Tibial nerve (tissue), 4 donors: Measurements from ENCODE around the gene CTSL. TPM values are rescaled to one million over a fixed set of nuclear protein-coding genes. Genes with fewer than 3 reads are reported as not detected.

Experiments
- DNase-seq, 2 donors: peaks; one replicate each; pipeline ENCODE4 v3.0.0-alpha.2; 2019; ENCODE audit warnings: low spot score in 2 of 2
- H3K27ac ChIP-seq, 4 donors: fragments of 200-600 bp; sonication (generic) in 3 of 4; one replicate each; pipeline ENCODE4 v1.5.1; 2017 to 2019; ENCODE audit warnings: mild to moderate bottlenecking in 1 of 4
- H3K27me3 ChIP-seq, 2 donors: fragments of 200-600 bp; sonication (generic) in 1 of 2; one replicate each; pipeline versions ENCODE4 v1.5.1 to v1.6.0; 2017 to 2019
- H3K36me3 ChIP-seq, 3 donors: fragments of 200-600 bp; sonication (generic); one replicate each; pipeline ENCODE4 v1.5.1; 2018 to 2019
- H3K4me1 ChIP-seq, 4 donors: fragments of 200-600 bp; sonication (generic) in 3 of 4; one replicate each; pipeline ENCODE4 v1.5.1; 2017 to 2019
- H3K4me3 ChIP-seq, 4 donors: fragments of 200-600 bp; sonication (generic) in 3 of 4; one replicate each; pipeline ENCODE4 v1.5.1; 2017 to 2019; ENCODE audit warnings: mild to moderate bottlenecking in 1 of 4, moderate library complexity in 1 of 4
- H3K9me3 ChIP-seq, 4 donors: fragments of 200-600 bp; sonication (generic) in 3 of 4; one replicate each; pipeline ENCODE4 v1.5.1; 2017 to 2019
- EP300 ChIP-seq, 2 donors: sonication (generic); formaldehyde crosslinking; IDR thresholded peaks; one replicate each; pipeline ENCODE4 v1.6.1; 2017; ENCODE audit warnings: antibody characterized with exemption in 2 of 2, mild to moderate bottlenecking in 1 of 2
- POLR2A ChIP-seq, 2 donors: fragments of 450-650 bp; IDR thresholded peaks; one replicate each; pipeline ENCODE4 v1.6.1; 2017; ENCODE audit warnings: antibody characterized with exemption in 2 of 2, mild to moderate bottlenecking in 2 of 2, moderate library complexity in 2 of 2
- WGBS, 2 donors: methylation state at CpG; one replicate each; pipeline ENCODE4 v1.1.5; 2018; 5-methylcytosine and 5-hydroxymethylcytosine counted together
- total RNA-seq, 4 donors: library from RNA; depleted of rRNA; stranded (reverse); fragments of >200 nt; gene quantifications; one replicate each; pipeline ENCODE4 v1.1.0, GENCODE V29; 2016
- TF ChIP-seq, protein P1 (sequence below), 5 experiments: fragments of 200-600 bp in 3 of 5; fragments of 450-650 bp in 2 of 5; sonication (generic) in 3 of 5; IDR thresholded peaks; one replicate each; pipeline ENCODE4 v1.5.1; 2016 to 2019; ENCODE audit warnings: antibody characterized with exemption in 5 of 5, mild to moderate bottlenecking in 3 of 5, moderate library complexity in 2 of 5

The CTSL gene
- total RNA-seq, 4 donors from 2014 or later, result 77.7 to 181 (median 100) TPM

DNA sequence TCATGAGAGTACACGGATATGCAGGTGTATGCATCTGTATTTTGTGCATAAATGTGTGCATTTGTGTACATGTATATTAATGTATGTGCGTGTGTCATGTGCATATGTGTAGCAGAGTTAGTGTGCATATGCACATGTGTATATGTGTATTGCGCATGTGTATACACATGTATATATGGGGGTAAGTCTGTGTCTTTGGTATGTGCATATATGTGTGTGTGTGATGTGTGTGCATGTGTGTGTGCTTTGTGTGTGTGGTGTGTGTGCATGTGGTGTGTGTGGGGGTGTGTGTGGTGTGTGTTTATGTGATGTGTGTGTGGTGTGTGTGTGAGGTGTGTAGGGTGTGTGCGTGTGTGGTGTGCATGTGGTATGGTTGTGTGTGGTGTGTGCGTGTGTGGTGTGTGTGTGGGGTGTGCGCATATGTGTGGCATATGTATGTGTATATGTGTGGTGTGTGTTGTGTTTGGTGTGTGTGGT, 13.1 kb upstream of the CTSL start:
- H3K9me3 ChIP-seq, result no peaks in the 10 kb centered on the region
- H3K4me3 ChIP-seq, result no peak overlapping the region
- 94 to 95% methylated on average over 6 of the region's 6 CpGs for WGBS, 2 donors
- H3K36me3 ChIP-seq, result no peaks in the 10 kb centered on the region
- DNase-seq, result no peak
- H3K4me1 ChIP-seq, result peaks cover 0 to 31% (median 18%) of the 10 kb centered on the region in 4 donors
- no peak for TF ChIP-seq EP300 (IDR thresholded peaks at IDR 0.05)
- TF ChIP-seq, protein P1, sequence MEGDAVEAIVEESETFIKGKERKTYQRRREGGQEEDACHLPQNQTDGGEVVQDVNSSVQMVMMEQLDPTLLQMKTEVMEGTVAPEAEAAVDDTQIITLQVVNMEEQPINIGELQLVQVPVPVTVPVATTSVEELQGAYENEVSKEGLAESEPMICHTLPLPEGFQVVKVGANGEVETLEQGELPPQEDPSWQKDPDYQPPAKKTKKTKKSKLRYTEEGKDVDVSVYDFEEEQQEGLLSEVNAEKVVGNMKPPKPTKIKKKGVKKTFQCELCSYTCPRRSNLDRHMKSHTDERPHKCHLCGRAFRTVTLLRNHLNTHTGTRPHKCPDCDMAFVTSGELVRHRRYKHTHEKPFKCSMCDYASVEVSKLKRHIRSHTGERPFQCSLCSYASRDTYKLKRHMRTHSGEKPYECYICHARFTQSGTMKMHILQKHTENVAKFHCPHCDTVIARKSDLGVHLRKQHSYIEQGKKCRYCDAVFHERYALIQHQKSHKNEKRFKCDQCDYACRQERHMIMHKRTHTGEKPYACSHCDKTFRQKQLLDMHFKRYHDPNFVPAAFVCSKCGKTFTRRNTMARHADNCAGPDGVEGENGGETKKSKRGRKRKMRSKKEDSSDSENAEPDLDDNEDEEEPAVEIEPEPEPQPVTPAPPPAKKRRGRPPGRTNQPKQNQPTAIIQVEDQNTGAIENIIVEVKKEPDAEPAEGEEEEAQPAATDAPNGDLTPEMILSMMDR (IDR thresholded peaks at IDR 0.05), result no peak
- no peak for TF ChIP-seq POLR2A (IDR thresholded peaks at IDR 0.05)
- H3K27me3 ChIP-seq, result no peaks in the 10 kb centered on the region
- peak overlapping the region in 2 of 4 donors; percentile 78 to 80 for H3K27ac ChIP-seq

DNA sequence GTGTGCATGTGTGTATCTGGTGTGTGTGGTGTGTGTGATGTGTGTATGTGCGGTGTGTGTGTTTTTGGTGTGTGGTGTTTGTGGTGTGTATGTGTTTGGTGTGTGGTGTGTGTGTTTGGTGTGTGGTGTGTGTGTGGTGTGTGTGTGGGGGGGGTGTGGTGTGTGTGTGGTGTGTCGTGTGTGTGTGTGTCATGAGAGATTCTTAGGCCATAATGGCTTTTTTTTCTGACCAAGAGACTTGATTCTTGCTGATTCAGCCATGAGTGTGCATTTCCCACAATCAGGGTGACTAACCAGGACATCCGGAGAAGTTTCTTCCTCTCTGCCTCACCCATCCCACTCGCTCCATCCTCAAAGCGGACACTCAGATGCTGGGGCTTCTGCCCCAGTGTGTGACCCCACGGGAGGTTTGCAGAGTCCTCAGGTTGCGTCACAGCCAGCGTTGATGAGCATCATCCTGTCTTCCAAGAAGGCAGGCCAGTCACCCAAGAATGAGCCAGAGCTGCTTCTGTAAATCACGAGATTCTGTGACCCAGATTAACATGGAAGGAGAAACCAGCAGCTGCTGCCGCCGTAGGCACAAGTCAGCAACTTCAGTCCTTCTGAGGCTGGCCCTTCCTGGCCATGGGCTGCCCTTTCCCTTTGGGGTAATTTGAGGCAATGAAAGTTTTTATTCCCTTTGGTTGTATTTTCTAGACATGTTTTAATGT, 12.5 kb upstream of the CTSL start:
- TF ChIP-seq, protein P1 (IDR thresholded peaks at IDR 0.05), result peak in 2 of 5 experiments; percentile 9 to 10
- TF ChIP-seq POLR2A (IDR thresholded peaks at IDR 0.05) (peak in 1 of 2 donors; percentile 12), EP300 (IDR thresholded peaks at IDR 0.05) (peak; percentile 58 to 94)
- Histone ChIP-seq H3K27me3 (no peaks in the 10 kb centered on the region), H3K36me3 (no peaks in the 10 kb centered on the region), H3K4me1 (peaks cover 0 to 31% (median 18%) of the 10 kb centered on the region in 4 donors), H3K27ac (peak overlapping the region in 3 of 4 donors; percentile 32 to 80 (median 78)), H3K9me3 (no peaks in the 10 kb centered on the region), H3K4me3 (peak overlapping the region in 1 of 4 donors; percentile 13)
- 30 to 36% methylated on average over 11 of the region's 11 CpGs for WGBS, 2 donors
- peak; percentile 75 to 88 for DNase-seq

DNA sequence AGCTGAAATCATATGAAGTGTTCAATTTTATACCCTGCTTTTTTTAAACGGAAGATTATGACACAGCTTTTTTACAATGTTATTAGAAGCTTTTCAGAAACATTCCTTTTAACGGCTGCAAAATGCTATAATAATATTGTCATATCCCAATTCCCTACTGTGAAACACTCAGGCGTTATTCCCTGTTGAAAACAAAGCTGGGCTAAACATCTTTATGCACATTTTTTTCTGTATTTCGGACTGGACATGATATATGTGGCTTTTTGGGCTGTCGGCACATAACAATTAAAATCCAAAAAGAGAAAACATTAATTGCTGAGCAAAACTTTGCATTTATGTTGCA, 12.0 kb upstream of the CTSL start:
- Histone ChIP-seq H3K4me1 (peaks cover 0 to 31% (median 18%) of the 10 kb centered on the region in 4 donors), H3K27ac (peak overlapping the region in 3 of 4 donors; percentile 32 to 80 (median 78)), H3K4me3 (peak overlapping the region in 1 of 4 donors; percentile 13), H3K9me3 (no peaks in the 10 kb centered on the region), H3K27me3 (no peaks in the 10 kb centered on the region), H3K36me3 (no peaks in the 10 kb centered on the region)
- WGBS, 2 donors, result 19 to 23% methylated on average over 5 of the region's 5 CpGs
- DNase-seq, result no peak
- TF ChIP-seq, protein P1 (IDR thresholded peaks at IDR 0.05), result no peak
- no peak for TF ChIP-seq EP300 (IDR thresholded peaks at IDR 0.05)
- TF ChIP-seq POLR2A (IDR thresholded peaks at IDR 0.05), result no peak

DNA sequence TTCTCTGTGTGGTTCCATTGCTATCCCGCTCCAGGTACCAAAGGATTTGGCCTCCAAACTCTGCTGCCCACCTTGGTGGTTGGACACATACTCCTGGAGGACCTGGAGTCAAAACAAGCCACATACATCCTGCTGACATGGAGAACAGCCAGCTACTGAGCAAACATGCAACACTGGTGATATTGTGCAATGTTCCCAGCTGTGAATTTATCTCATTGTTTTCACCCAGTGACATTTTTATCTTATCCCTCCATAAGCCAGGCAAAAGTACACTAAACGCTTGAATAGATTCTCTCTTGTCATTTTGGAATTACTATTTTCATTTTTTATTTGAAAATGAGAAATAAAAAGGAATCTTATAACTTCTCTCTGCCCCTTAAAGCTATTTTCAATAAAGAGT, 11.1 kb upstream of the CTSL start:
- H3K27ac ChIP-seq, result peak overlapping the region in 2 of 4 donors; percentile 78 to 80
- no peak overlapping the region for H3K4me3 ChIP-seq
- TF ChIP-seq EP300 (IDR thresholded peaks at IDR 0.05), result peak; percentile 53 to 87
- TF ChIP-seq POLR2A (IDR thresholded peaks at IDR 0.05), result no peak

DNA sequence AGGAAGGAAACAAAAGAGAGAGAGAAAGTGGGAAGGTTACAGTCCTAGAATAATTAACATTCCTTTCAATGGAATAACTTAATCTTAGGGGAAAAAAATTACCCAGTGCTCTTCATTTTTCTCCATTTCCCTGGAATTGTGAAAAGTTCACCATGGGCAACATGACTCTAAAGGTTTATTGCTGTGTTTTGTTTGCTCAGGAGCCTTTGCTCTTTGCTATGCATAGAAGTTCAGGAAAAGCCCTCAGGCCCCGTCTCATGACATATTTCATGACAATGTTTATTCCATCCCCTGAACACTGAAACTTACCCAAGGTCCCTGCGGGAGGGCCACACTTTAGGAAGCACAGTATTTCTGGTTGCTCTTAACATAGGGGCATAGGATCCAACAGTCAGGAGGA, 9.8 kb upstream of the CTSL start:
- no peak for DNase-seq
- Histone ChIP-seq H3K4me3 (no peak overlapping the region), H3K9me3 (no peaks in the 10 kb centered on the region), H3K27ac (peak overlapping the region in 1 of 4 donors; percentile 17), H3K4me1 (peaks cover 0 to 31% (median 18%) of the 10 kb centered on the region in 4 donors), H3K36me3 (no peaks in the 10 kb centered on the region), H3K27me3 (no peaks in the 10 kb centered on the region)
- 74 to 75% methylated on average over 2 of the region's 2 CpGs for WGBS, 2 donors
- TF ChIP-seq POLR2A (IDR thresholded peaks at IDR 0.05) (no peak), EP300 (IDR thresholded peaks at IDR 0.05) (no peak)
- TF ChIP-seq, protein P1 (IDR thresholded peaks at IDR 0.05), result no peak

More for the DNA sequence above, 11.1 kb upstream of the CTSL start:
- no peaks in the 10 kb centered on the region for H3K9me3 ChIP-seq
- no peaks in the 10 kb centered on the region for H3K27me3 ChIP-seq
- no peaks in the 10 kb centered on the region for H3K36me3 ChIP-seq
- WGBS, 2 donors, result 68 to 69% methylated on average over 2 of the region's 2 CpGs
- DNase-seq, result peak in 1 of 2 donors; percentile 78
- peaks cover 0 to 31% (median 18%) of the 10 kb centered on the region in 4 donors for H3K4me1 ChIP-seq
